HL-60 (cell line): ENCODE results near the gene SNRPA1.

Experiments
- DNase-seq, 2 experiments: peaks; one replicate each; pipeline ENCODE4 v3.0.0-alpha.2; 2010 to 2020; ENCODE audit warnings: low read depth in 1 of 2, low spot score in 1 of 2
- H3K27ac ChIP-seq: fragments of 250-450 bp; sonication (Bioruptor Pico); replicated peaks from 2 replicates; pipeline ENCODE4 v1.5.1; 2020; ENCODE audit warnings: mild to moderate bottlenecking, moderate library complexity
- H3K27me3 ChIP-seq: fragments of 250-450 bp; sonication (Bioruptor Pico); 2 replicates; pipeline ENCODE4 v1.5.1; 2021; ENCODE audit warnings: mild to moderate bottlenecking, moderate library complexity; ENCODE audit not compliant: insufficient read depth, poor library complexity, severe bottlenecking
- H3K4me3 ChIP-seq: replicated peaks from 2 replicates; pipeline ENCODE4 v1.5.1; 2011; ENCODE audit warnings: mild to moderate bottlenecking, control low read depth, low read length; ENCODE audit not compliant: insufficient read depth
- CTCF ChIP-seq: IDR thresholded peaks from one replicate; pipeline ENCODE4 v1.5.1; 2011; ENCODE audit warnings: low read length, control low read depth, inconsistent platforms; ENCODE audit not compliant: insufficient read depth
- GABPA ChIP-seq: IDR thresholded peaks from 2 replicates; pipeline ENCODE4 v1.6.1; 2012; ENCODE audit warnings: low read depth
- POLR2AphosphoS5 ChIP-seq: IDR thresholded peaks from 2 replicates; pipeline ENCODE4 v1.6.1; 2012; ENCODE audit warnings: low read depth
- REST ChIP-seq: IDR thresholded peaks from 2 replicates; pipeline ENCODE4 v1.6.1; 2012; ENCODE audit warnings: low read depth; ENCODE audit not compliant: insufficient replicate concordance
- SPI1 ChIP-seq: IDR thresholded peaks from 2 replicates; pipeline ENCODE4 v1.6.1; 2012; ENCODE audit warnings: low read depth, mild to moderate bottlenecking, borderline replicate concordance

The SNRPA1 gene

GRCh38 chr15:101326462-101327146, 31.6 kb upstream of the SNRPA1 start:
- TF ChIP-seq POLR2AphosphoS5 (no peak), CTCF (no peak), GABPA (no peak), REST (no peak), SPI1 (no peak)
- DNase-seq, result no peak
- H3K27me3 ChIP-seq, result no peaks in the 10 kb centered on the region
- no peak overlapping the region for H3K4me3 ChIP-seq
- H3K27ac ChIP-seq, result no peak overlapping the region

GRCh38 chr15:101326026-101326315, 30.9 kb upstream of the SNRPA1 start:
- Histone ChIP-seq H3K4me3 (no peak overlapping the region), H3K27ac (no peak overlapping the region), H3K27me3 (no peaks in the 10 kb centered on the region)
- no peak for DNase-seq
- TF ChIP-seq SPI1 (no peak), GABPA (no peak), POLR2AphosphoS5 (no peak), CTCF (no peak), REST (no peak)

- no peak overlapping the region for H3K27ac ChIP-seq
- no peak for DNase-seq
- H3K4me3 ChIP-seq, result no peak overlapping the region
- no peak for TF ChIP-seq POLR2AphosphoS5
- TF ChIP-seq CTCF, result no peak
- no peak for TF ChIP-seq GABPA
- no peak for TF ChIP-seq REST
- no peak for TF ChIP-seq SPI1
- H3K27me3 ChIP-seq, result no peaks in the 10 kb centered on the region
These were observed 30.4 kb upstream of the SNRPA1 start for GRCh38 chr15:101325263-101326025.
